B cell (primary cell): ENCODE data around the gene GSC2.

Experiments used
- EZH2 ChIP-seq: IDR thresholded peaks from 2 replicates; pipeline ENCODE4 v1.6.1; 2012; ENCODE audit warnings: borderline replicate concordance, low read depth, mild to moderate bottlenecking, moderate library complexity, low read length; ENCODE audit not compliant: insufficient read depth, poor library complexity, severe bottlenecking
- TF ChIP-seq, protein P1 (sequence below): fragments of 200-600 bp; IDR thresholded peaks from one replicate; pipeline ENCODE4 v1.8.0; 2022; ENCODE audit warnings: antibody characterized with exemption, mild to moderate bottlenecking

DNA sequence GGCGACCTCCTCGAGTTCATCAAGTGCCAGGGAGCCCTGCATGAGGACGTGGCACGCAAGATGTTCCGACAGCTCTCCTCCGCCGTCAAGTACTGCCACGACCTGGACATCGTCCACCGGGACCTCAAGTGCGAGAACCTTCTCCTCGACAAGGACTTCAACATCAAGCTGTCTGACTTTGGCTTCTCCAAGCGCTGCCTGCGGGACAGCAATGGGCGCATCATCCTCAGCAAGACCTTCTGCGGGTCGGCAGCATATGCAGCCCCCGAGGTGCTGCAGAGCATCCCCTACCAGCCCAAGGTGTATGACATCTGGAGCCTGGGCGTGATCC is 18.4 kb downstream of the GSC2 start:
- TF ChIP-seq, protein P1, sequence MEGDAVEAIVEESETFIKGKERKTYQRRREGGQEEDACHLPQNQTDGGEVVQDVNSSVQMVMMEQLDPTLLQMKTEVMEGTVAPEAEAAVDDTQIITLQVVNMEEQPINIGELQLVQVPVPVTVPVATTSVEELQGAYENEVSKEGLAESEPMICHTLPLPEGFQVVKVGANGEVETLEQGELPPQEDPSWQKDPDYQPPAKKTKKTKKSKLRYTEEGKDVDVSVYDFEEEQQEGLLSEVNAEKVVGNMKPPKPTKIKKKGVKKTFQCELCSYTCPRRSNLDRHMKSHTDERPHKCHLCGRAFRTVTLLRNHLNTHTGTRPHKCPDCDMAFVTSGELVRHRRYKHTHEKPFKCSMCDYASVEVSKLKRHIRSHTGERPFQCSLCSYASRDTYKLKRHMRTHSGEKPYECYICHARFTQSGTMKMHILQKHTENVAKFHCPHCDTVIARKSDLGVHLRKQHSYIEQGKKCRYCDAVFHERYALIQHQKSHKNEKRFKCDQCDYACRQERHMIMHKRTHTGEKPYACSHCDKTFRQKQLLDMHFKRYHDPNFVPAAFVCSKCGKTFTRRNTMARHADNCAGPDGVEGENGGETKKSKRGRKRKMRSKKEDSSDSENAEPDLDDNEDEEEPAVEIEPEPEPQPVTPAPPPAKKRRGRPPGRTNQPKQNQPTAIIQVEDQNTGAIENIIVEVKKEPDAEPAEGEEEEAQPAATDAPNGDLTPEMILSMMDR, result no peak
- TF ChIP-seq EZH2, result no peak
